GM21825 (cell line): ENCODE results near the gene TMEM132D.

Experiments
- ATAC-seq: cut with Tn5 transposase; IDR thresholded peaks from one replicate; pipeline ENCODE4 v1.9.1; 2021; ENCODE audit warnings: mild to moderate bottlenecking, moderate library complexity; ENCODE audit not compliant: unreplicated experiment

Gene TMEM132D

DNA sequence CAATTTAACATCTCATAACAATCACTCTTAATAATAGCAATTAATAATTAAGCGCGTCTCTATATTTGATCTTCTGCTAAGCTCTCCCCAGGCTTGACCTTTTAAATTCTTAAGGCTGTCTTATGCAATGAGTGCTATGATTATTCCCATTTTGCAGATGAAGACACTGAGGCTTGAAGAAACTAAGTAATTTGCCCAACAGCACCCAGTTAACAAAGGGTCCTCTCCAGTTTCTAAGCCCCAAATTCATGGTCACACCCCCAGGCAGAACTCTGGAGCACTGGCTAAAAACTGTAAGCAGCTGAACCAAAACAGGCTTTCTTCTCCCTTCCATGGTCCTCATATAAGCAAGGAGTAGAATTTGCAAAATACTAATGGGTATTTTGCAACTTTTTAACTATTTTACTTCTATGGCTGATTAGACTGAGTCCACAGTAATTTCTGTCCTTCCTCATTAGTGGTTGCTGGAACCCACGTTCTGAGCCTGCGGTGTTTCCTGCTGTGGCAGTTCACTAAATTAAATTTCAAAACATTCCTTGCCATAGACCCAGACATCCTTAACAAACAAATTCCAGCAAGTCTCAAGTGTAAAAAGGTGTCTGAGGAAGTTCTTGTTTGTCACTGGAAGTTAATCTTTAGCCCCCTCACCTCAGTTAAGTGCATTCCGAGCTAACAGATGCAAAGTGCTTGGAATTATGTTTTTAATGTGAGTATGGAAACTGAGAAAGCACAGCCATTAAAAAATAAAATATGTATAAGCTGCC lies 76.5 kb downstream of the TMEM132D start:
- ATAC-seq: no peak

DNA sequence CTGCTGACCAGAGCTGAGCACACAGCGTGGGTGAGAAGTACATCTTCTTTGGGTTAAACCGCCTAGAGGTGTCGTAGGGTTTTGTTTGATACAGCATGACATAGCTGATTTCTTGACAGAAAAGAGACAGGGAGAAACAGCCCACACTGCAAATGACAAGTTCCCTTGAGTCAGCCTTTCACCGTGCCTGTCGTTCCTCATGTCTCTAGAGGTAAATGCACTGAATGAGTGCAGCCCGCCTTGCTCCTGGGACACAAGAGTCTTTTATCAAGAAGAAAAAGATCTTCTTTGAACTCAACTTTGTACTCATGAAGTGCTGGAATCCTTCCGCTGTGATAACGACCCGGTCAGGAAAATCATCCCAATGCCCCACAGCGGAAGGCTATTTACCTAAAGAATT lies 77.6 kb downstream of the TMEM132D start:
- ATAC-seq: no peak

DNA sequence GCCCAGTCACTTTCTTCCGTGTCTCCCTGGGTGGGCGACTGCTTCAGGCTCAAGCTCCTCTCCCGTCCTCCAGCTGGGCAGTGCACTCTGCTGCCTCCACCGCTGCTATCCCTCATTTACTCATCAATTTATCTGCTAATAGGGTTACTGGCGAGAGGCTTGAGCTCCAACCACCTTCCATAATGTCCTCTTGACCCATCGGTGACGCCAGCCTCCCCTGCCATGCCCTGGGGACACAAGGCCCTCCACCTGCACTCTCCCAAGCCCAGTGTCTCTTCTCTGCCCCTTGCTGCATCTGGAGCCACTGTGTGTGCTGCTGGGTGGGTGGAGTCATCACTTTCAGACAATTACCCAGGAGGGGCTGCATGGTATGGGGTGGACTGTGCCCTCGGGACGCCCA lies 78.5 kb downstream of the TMEM132D start:
- no peak for ATAC-seq

DNA sequence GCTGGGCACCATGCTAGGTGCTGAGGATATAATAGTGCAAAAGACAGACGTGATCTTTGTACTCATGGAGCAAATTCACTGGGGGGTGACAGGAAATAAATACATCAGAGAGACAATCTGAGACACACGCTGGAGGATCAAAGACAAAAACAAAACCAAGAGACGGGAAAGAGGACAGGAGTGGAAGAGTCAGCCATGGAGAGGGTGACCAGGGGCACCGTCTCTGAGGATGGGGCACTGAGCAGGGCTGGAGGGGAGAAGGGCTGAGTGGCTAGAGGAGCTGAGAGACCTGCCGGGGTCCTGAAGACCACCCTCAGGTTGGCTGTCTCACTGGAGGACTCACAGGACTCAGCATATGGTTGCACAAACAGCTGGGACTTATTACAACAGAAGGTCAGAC lies 81.9 kb downstream of the TMEM132D start:
- no peak for ATAC-seq

DNA sequence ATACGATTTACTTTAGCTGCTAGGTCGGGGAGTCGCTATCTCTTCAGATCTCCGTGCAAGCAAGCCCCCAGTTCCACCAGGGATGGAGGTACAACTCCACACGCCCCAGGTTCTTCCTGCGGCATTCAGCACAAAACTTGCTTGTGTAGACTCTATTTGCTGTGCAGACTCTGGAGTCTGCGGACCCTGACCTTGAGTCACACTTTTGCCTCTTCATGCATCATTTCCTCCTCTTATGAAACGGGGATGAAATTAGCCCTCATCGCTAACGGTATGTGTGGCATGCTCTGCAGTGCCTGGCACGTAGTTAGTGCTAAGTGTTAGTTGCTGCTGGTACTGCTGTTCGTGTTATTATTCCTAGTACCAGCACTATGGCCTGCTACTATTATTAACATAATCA lies 84.4 kb downstream of the TMEM132D start:
- no peak for ATAC-seq

DNA sequence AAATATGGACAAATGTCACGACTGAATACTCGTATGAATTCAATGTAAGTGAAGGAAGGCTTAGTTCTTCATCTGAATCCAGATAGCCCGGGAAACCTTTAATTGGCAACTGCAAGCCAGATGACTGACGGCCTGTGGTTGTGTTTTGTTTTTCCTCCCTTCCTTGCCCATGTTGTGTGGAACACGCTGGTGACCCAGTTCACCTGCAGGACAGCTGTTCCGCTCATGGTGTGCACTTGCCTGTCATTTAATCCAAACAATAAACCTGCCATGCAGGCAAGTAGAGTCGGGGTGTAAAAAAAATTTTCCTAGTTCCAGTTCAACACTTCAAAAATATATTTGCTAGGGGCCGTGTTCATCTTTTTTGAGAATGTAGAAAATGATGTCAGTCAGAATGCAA lies 88.0 kb downstream of the TMEM132D start:
- no peak for ATAC-seq

DNA sequence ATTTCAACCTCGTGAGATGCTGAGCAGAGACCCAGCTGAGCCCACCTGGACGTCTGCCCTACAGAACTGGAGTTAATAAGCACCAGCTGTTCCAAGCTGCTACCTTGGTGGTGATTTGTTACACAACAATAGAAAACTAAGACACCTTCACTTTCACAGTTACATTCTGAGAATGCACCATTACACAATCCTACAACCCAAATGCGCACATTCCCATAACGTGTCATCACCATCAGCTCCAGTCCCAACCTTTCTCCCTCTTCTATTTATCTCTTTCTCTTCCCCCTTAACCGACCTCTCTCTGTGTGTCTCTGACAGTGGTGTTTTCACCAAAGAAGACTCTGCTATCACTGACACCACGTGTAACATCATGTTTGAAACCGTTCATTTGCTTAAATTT lies 91.9 kb downstream of the TMEM132D start:
- no peak for ATAC-seq

DNA sequence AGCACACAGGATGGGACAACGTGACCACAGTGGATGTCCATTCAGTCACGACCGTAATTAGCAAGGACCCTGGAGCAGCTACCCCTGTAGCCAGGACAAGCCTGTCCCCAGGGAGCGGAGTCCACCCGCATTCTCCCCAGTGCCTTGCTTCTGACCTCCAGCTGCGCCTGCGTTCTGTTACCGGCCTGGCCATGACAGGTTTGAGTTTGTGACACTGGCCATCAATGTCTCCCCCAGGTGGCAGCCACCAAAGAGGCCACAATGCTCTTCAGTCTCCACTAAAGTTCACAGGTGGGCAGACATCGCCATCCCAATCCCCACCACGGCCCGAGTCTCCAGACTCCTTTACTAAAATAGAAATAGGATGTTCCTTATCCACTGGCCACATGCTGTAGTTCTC lies 96.7 kb downstream of the TMEM132D start:
- no peak for ATAC-seq

DNA sequence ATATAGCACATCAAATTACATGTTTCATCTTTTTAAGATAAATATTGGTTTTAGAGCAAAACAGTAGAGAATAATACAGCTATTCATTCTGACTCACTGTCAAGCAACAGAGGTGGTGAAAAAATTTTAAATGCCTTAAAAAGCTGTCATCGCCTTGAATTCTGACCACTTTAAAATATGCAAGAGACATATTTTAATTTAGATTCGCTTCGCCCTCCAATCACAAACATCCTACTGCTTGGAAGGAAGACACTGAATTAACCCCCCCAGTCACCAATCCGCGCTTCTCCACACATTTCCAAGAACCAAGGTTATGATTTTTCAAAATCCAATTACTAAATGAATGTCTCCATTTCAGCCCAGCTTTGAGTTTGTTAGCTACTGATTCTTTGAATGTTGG lies 112.4 kb downstream of the TMEM132D start:
- no peak for ATAC-seq

DNA sequence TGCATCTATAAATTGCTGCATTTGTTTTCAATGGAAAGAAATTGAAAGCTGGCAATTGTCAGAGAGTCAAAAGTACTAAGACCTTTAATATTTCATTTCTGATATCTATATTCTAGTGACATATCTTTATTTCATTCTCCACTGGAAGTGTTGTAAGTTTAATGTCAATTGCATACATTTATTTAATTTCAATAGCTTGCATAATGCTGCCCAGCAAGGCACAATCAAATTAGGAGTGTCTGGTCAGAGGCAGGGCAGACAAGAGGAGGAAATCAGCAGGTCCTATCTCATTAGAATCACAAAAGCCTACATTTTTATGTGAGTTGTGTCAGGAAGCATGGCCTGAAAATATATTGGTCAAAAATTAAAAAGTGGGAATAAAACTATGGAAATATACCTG lies 112.9 kb downstream of the TMEM132D start:
- no peak for ATAC-seq

DNA sequence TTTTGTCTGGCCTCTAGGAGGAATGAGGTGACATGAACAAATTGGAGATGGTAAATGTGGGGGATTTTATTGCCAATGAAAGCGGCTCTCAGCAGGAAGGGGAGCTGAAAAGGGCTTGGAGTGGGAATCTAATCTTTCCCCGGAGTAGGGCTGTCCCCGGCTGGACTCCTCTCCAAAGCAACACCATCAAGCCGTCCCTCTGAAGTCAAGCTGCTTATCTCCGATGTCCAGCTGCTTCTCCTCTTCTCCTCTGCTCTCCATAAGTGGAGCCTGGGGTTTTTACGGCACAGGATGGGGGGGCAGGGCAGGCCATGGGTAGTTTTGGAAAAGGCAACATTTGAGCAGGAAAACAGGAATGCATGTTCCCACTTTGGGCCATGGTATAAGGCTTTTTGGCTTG lies 113.5 kb downstream of the TMEM132D start:
- ATAC-seq: no peak

DNA sequence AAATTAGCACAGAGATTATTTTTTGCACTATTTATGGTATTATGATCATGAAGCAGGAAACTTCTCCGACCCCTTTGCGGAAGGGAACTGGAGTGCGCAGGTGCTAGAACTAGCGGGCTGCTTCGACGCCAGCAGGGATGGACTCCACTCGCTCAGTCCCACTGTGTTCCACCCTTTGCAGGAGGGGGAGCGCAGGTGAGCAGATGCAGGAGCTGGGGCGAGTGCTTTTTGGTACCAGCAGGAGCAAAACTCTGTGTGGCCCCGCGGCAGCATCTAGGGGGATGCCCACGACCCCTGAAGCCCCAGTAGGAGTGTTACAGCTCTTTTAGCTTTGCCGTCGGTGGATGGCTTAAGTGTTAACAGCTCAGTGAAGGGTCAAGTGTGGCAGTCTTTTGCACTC lies 113.9 kb downstream of the TMEM132D start:
- ATAC-seq: no peak

DNA sequence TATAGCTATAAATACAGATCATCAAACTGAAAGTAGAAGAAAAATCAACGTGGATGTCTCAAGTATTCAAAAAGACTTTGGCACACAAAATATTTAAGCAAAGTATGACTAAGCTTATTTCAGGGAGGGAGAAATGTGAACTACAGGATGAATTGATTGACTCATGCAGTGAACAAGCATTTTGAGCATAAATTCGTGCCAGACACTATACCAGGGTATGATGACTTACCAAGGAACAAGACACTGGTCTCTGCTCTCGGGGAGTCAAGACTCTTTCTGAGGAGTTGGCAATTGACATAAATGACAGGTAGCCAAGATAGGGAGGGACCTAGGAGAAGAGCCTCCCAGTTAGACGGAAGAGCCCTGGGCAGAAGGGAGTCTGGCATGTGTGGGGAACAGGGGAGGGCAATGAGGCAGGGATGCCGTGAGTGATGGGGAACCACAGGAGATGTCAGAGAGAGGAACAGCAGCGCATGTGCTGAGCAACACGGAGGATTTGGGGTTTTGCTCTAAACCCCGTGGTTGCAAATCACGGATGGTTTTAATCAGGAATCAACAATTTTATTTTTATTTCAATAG lies 115.2 kb downstream of the TMEM132D start:
- ATAC-seq: no peak

DNA sequence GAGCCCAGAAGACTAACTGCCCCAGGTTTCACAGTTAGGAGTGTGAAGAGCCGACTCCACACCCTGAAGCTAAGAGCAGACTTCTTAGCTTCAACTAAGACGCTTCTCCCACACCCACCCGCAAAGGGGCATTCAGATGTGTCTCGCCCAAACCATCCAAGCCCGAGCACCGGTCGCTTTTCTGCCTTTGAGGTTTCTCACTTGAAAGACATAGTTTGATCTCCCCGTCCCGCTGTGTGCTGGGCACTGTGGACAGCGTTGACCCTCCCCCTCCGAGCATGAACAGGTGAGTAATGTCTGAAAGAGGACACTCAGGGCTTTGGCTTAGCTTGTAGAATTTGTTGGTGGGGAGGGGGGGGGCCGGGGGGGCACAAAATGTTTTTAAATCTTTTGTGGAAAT lies 123.8 kb downstream of the TMEM132D start:
- no peak for ATAC-seq

DNA sequence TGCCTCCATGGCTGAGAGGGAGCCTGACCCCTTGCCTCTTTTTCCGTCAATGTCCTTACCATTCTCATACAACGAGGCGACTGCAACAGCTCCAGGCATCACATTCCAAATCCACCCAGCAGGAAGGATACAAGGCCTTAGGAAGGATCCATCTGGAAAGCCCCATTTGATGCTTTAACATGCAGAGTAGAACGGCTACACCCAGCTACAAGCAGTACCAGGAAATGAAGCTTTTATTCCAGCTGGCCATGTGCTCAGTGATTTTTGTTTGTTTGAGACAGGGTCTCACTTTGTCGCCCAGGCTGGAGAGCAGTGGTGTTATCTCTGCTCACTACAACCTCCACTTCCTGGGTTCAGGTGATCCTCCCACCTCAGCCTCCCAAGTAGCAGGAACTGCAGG lies 124.8 kb downstream of the TMEM132D start:
- no peak for ATAC-seq

DNA sequence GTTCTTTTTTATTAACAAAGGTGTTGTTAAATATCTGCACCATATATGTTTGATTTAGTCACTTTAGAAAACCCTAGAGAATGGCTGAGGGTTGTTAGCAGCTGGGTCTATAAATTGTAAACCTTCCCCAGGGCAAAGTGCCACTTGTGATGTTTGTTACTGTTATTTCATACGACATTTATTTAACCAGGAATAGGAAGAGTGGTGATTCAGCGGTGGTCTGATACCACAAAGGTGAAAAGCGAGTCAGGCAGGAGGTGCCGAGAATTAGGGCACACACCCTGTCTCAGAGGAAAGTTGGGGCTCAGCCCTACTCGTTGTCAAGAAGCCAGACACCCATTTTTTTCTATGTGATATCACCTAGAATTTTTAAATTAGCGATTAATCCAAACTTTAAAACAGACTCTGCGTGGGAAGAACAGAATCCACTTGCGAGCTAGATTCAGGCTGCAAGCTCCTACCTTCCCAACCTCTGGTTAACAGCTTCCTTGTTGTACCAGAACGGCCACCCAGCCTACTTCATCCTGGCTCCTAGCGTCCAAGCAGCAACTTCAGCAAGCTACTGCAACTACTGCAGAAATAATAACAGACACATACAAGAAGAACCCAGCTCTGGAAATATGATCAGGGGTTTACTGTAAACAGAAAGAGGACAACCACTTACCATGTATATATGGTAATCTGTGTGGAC lies 126.7 kb downstream of the TMEM132D start:
- ATAC-seq: no peak

DNA sequence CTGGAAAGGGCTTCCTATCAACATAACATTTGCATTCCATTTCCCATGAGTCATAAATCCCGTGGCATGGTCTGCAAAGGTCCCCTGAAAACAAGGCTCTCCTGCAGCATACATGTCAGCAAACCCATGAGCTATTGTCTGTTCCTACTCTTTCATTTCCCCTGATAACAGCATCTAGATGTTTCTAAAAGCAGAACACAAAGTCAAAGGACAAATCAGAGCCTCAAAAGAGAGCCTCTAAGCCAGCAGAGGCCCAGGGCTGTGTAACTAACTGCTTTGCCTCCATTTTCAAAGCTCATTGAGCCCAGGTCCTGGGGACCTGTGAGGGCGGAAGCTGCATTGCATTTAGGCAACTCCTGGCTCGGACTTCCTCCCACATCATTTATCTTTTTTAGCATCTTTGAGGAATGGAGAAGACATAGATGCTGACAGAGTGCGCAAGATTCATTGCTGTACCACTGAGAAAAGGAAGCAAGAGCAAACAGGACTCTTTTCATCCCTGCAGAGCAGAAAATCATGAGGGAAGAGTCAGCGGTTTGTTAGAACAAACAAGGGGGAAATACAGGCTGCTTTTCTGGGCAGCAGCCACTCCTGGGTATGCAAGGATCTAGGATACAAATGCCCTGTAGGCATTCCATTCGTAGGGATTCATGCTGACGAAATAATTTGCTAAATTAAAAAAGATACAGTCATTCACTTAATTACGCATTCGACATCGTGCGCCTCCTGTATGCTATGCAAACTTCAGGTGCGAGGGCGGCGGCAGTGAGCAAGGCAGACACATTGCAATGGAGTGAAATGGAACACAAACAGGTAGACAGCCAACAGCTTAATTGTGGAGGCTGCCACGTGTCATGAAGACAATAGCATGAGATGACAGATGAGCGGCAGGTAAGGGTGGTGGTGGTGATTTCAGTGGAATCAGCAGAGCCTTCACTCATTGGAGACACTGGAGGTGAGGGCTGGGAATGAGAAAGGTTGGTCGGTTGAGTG lies 131.0 kb downstream of the TMEM132D start:
- no peak for ATAC-seq

DNA sequence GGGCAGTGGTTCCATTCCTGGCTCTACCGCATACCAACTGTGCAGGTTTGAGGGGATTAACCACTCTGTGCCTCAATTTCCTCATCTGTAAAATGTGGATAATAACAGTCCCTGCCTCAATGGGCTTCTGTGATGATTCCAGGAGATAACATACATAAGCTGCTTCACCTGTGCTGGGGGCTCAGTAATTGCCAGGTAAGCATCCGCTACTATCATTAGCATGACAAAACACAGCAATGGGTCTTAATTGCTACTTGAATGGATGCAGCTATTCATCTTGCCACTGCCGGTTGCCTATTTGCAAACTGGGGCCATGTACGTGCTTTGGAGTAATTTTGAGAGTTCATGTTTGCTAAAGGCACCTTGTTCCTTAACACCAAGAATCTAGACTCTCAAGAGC lies 132.6 kb downstream of the TMEM132D start:
- ATAC-seq: no peak

DNA sequence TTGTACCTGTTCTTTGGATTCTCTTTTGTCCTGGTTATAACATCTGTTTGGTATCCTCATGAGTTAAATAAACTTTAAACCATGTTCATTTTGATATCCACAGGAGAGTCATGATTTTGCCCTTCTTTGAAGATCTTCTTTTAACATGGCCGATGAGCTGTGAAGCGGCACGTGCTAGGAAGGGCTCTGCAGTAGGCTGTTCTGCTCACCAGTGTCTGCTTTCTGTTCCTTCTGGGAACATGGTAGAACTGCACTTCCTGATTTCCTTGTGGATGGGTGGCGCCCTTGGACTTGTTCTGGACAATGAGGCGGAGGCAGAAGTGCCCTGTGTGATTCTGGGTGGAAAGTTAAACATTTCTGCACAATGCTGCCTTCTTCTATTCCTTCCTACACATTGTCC lies 138.1 kb downstream of the TMEM132D start:
- no peak for ATAC-seq

DNA sequence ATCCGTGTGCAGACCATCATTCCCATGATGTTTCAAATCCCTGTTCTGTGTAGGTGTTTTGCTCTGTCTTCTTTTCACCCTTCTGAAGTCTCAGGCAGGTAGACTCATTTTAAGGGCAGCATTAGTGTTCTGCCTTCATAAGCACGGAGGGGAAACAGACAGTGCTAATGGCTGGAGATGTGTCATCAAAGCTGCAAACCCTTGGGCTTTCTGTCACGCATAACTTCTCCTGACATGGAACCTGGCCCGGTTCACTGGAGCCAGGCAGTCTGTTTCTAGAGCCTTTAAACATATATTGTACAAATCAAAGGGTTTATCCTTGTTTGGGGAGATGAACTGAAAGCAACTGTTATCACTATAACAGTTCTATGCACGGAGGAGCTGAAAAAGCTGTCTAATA lies 141.4 kb downstream of the TMEM132D start:
- no peak for ATAC-seq

DNA sequence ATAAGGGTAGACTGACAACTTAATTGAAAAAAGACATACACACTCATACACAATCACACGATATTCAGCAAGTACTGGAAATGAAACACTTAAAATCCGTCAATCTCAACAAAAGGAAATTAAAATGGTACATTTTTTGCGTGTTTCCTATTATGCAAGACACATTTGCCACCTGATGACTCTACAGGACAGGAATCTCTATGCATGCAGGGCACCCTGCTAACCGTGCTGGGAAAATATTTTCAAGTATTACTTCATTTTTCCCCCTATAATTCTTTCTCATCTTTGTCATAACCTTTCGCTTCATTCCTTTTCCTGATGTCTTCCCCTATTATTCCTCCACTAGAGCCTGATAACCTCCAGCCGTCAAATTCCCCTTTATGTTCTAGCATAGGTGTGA lies 150.2 kb downstream of the TMEM132D start:
- ATAC-seq: no peak
